ENCODE results near the gene ZBTB20.

GRCh38 chr3:114508976-114509375 lies 638.1 kb downstream of the ZBTB20 start:
- TF ChIP-seq CTCF (IDR thresholded peaks at IDR 0.05; ENCODE audit: low read length) (no peak), EZH2 (optimal IDR thresholded peaks at IDR 0.05; ENCODE audit: low read depth, low read length) (no peak), EZH2phosphoT487 (IDR thresholded peaks at IDR 0.05; ENCODE audit: low read length) (no peak)

Data from MM.1S (cell line).